GM12878 (cell line): Measurements from ENCODE around the gene TSPAN12. TPM values are rescaled to one million over a fixed set of nuclear protein-coding genes. Genes with fewer than 3 reads are reported as not detected.

Experiments used
- ATF7 ChIP-seq: fragments of 450-650 bp; IDR thresholded peaks from 2 replicates; pipeline ENCODE4 v1.6.1; 2016; ENCODE audit warnings: low read depth, mild to moderate bottlenecking
- BCL11A ChIP-seq: IDR thresholded peaks from 2 replicates; pipeline ENCODE4 v1.6.1; 2011; ENCODE audit warnings: low read depth, low read length
- BMI1 ChIP-seq: fragments of 450-650 bp; IDR thresholded peaks from 2 replicates; pipeline ENCODE4 v1.6.1; 2016; ENCODE audit warnings: mild to moderate bottlenecking, moderate library complexity, borderline replicate concordance
- CEBPB ChIP-seq, 2 experiments: fragments of 150-350 bp in 1 of 2; IDR thresholded peaks; 2 replicates each; pipeline ENCODE4 v1.6.1; 2012 to 2014; ENCODE audit warnings: low read depth in 2 of 2, low read length in 2 of 2, borderline replicate concordance in 1 of 2, inconsistent platforms in 1 of 2
- DPF2 ChIP-seq: fragments of 450-650 bp; IDR thresholded peaks from 2 replicates; pipeline ENCODE4 v1.6.1; 2017; ENCODE audit warnings: mild to moderate bottlenecking
- ESRRA ChIP-seq: IDR thresholded peaks from 2 replicates; pipeline ENCODE4 v1.6.1; 2012; ENCODE audit warnings: mild to moderate bottlenecking, low read length, improper control_type of control experiment
- GABPA ChIP-seq: IDR thresholded peaks from 2 replicates; pipeline ENCODE4 v1.6.1; 2014; ENCODE audit warnings: antibody characterized with exemption, low read depth, mild to moderate bottlenecking, inconsistent platforms
- HDGF ChIP-seq: fragments of 450-650 bp; IDR thresholded peaks from 2 replicates; pipeline ENCODE4 v1.6.1; 2016; ENCODE audit warnings: antibody characterized with exemption
- KDM1A ChIP-seq: fragments of 200-600 bp; sonication (generic); IDR thresholded peaks from 2 replicates; pipeline ENCODE4 v1.6.1; 2016; ENCODE audit warnings: borderline replicate concordance
- LARP7 ChIP-seq: fragments of 450-650 bp; IDR thresholded peaks from 2 replicates; pipeline ENCODE4 v1.6.1; 2017; ENCODE audit warnings: mild to moderate bottlenecking
- NBN ChIP-seq: fragments of 450-650 bp; IDR thresholded peaks from 2 replicates; pipeline ENCODE4 v1.6.1; 2016
- NFYB ChIP-seq: IDR thresholded peaks from 2 replicates; pipeline ENCODE4 v1.6.1; 2011; ENCODE audit warnings: low read depth, mild to moderate bottlenecking, low read length, improper control_type of control experiment, moderate library complexity; ENCODE audit not compliant: insufficient read depth
- NR2C1 ChIP-seq: fragments of 450-650 bp; IDR thresholded peaks from 2 replicates; pipeline ENCODE4 v1.6.1; 2017; ENCODE audit warnings: antibody characterized with exemption, mild to moderate bottlenecking, moderate library complexity
- NR2F1 ChIP-seq: fragments of 450-650 bp; conservative IDR thresholded peaks from 2 replicates; pipeline ENCODE4 v1.6.1; 2017; ENCODE audit warnings: mild to moderate bottlenecking
- RB1 ChIP-seq: fragments of 450-650 bp; formaldehyde crosslinking; IDR thresholded peaks from 2 replicates; pipeline ENCODE4 v1.6.1; 2017; ENCODE audit warnings: mild to moderate bottlenecking, borderline replicate concordance
- SMAD1 ChIP-seq: fragments of 450-650 bp; IDR thresholded peaks from 2 replicates; pipeline ENCODE4 v1.6.1; 2018; ENCODE audit warnings: mild to moderate bottlenecking, low read depth; ENCODE audit not compliant: partially characterized antibody
- SMARCA5 ChIP-seq: fragments of 450-650 bp; IDR thresholded peaks from 2 replicates; pipeline ENCODE4 v1.6.1; 2017; ENCODE audit warnings: mild to moderate bottlenecking
- SUZ12 ChIP-seq: fragments of 200-600 bp; sonication (generic); IDR thresholded peaks from one replicate; pipeline ENCODE4 v1.6.1; 2018; ENCODE audit warnings: antibody characterized with exemption, mild to moderate bottlenecking; ENCODE audit not compliant: unreplicated experiment
- TCF12 ChIP-seq: IDR thresholded peaks from 2 replicates; pipeline ENCODE4 v1.6.1; 2011; ENCODE audit warnings: low read depth, mild to moderate bottlenecking, low read length
- ZNF217 ChIP-seq: fragments of 450-650 bp; IDR thresholded peaks from 2 replicates; pipeline ENCODE4 v1.6.1; 2017; ENCODE audit warnings: antibody characterized with exemption, mild to moderate bottlenecking
- polyA plus RNA-seq, 11 experiments: library from polyadenylated mRNA; depleted of rRNA in 4 of 11; unstranded in 6 of 11; stranded (reverse) in 5 of 11; fragments of >200 nt; fragmentation: Nextera tagmentation in 4 of 11; fragmentation: Illumina TruSeq in 1 of 11; extraction: Ambion mirVana in 4 of 11; extraction: Trizol in 1 of 11; gene quantifications; 1 replicate in 1 of 11; 2 replicates in 10 of 11; pipeline versions ENCODE4 v1.2.1 to v1.2.3, GENCODE V29; 2011 to 2016; ENCODE audit warnings: inconsistent platforms in 2 of 11, missing spikeins in 2 of 11, low read depth in 1 of 11
- total RNA-seq, 4 experiments: library from RNA; depleted of rRNA in 3 of 4; stranded (reverse); fragments of >200 nt in 3 of 4; fragmentation: Illumina TruSeq in 1 of 4; extraction: Trizol in 1 of 4; gene quantifications; 2 replicates each; pipeline versions ENCODE4 v1.2.1 to v1.2.3, GENCODE V29; 2013 to 2021
- TF ChIP-seq, protein P1 (sequence below): fragments of 450-650 bp; formaldehyde crosslinking; IDR thresholded peaks from 2 replicates; pipeline ENCODE4 v1.4.0; 2022; ENCODE audit warnings: mild to moderate bottlenecking, moderate library complexity
- TF ChIP-seq, protein P2 (sequence below): IDR thresholded peaks from 2 replicates; pipeline ENCODE4 v1.6.1; 2011; ENCODE audit warnings: mild to moderate bottlenecking, low read depth, low read length, moderate library complexity; ENCODE audit not compliant: insufficient replicate concordance
- TF ChIP-seq, protein P3 (sequence below): IDR thresholded peaks from 2 replicates; pipeline ENCODE4 v1.6.1; 2012; ENCODE audit warnings: low read depth, low read length, improper control_type of control experiment
- TF ChIP-seq, protein P4 (sequence below), 3 experiments: IDR thresholded peaks in 2 of 3; conservative IDR thresholded peaks in 1 of 3; 2 replicates each; pipeline ENCODE4 v1.5.1; 2011; ENCODE audit warnings: low read depth in 3 of 3, low read length in 3 of 3, mild to moderate bottlenecking in 3 of 3, control low read depth in 2 of 3, moderate library complexity in 2 of 3, inconsistent platforms in 1 of 3, mixed read lengths in 1 of 3; ENCODE audit not compliant: control insufficient read depth in 2 of 3, insufficient read depth in 1 of 3; ENCODE audit errors: extremely low read depth in 1 of 3

The TSPAN12 gene
- total and polyA plus RNA-seq, 10 of the 15 experiments (the other 5 are each of a cell fraction or from before 2014, with no cell fraction given) = 0.67 to 110 (median 1.3) TPM

DNA sequence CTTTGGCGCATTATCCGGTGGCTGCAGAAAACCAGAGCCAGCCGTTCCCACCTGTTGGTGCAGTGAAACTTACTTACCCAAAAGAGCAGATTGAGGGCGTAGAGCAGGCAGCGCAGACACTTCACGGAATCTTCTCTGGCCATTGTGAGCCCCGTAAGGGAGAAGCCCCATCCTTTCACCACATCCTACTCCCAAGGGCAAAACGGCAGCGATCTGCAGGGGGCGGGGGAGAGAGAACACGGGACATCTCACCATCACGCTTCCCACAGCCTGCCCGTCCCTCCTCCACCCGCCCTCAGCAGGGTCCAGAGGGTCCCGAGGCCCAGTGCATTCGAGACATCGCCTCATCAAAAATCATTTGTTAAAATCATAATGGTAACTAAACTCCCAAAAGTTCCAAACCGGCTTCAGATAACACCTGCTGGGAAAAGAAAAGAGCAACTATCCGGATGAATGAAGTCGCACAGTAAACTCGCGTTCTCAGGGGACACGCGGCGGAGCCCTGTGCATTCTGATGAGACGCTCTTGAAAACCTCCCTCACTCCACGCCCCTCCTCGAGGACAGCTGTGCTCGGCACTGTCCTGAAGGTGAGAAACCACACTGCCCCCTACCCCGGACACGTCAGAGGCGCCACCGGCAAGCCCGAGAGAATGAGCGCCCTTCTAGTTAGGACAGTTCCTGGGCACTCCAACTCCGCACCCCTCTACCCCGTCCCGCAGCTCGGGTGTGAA, 1.2 kb downstream of the TSPAN12 start (continued):
- TF ChIP-seq, protein P1, sequence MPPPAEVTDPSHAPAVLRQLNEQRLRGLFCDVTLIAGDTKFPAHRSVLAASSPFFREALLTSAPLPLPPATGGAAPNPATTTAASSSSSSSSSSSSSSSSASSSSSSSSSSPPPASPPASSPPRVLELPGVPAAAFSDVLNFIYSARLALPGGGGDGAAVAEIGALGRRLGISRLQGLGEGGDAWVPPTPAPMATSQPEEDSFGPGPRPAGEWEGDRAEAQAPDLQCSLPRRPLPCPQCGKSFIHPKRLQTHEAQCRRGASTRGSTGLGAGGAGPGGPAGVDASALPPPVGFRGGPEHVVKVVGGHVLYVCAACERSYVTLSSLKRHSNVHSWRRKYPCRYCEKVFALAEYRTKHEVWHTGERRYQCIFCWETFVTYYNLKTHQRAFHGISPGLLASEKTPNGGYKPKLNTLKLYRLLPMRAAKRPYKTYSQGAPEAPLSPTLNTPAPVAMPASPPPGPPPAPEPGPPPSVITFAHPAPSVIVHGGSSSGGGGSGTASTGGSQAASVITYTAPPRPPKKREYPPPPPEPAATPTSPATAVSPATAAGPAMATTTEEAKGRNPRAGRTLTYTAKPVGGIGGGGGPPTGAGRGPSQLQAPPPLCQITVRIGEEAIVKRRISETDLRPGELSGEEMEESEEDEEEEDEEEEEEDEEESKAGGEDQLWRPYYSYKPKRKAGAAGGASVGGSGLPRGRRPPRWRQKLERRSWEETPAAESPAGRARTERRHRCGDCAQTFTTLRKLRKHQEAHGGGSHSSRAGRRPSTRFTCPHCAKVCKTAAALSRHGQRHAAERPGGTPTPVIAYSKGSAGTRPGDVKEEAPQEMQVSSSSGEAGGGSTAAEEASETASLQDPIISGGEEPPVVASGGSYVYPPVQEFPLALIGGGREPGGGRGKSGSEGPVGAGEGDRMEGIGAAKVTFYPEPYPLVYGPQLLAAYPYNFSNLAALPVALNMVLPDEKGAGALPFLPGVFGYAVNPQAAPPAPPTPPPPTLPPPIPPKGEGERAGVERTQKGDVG = no peak
- TF ChIP-seq GABPA (no peak), DPF2 (peak; percentile 56; the same call in 1 of the 2 replicates), ATF7 (peak; percentile 72), NR2F1 (peak; percentile 38; the same call in 1 of the 2 replicates), KDM1A (no peak), SUZ12 (no peak), NFYB (no peak), NBN (peak; percentile 88), HDGF (peak; percentile 86; the same call in 1 of the 2 replicates), TCF12 (peak; percentile 75), SMAD1 (peak; percentile 64), CEBPB (IDR thresholded peaks at IDR 0.05; ENCODE audit: borderline replicate concordance in 1 of 2, low read depth in 2 of 2, low read length in 2 of 2) (no peak), NR2C1 (no peak), SMARCA5 (peak; percentile 20; the same call in 1 of the 2 replicates), LARP7 (0 out of 2 replicates have a peak, but pooled peaks have one; percentile 29), ZNF217 (no peak), BMI1 (peak; percentile 7; the same call in 1 of the 2 replicates), BCL11A (peak; percentile 47; the same call in 1 of the 2 replicates), ESRRA (no peak), RB1 (peak; percentile 83; the same call in 1 of the 2 replicates)
- TF ChIP-seq, protein P2, sequence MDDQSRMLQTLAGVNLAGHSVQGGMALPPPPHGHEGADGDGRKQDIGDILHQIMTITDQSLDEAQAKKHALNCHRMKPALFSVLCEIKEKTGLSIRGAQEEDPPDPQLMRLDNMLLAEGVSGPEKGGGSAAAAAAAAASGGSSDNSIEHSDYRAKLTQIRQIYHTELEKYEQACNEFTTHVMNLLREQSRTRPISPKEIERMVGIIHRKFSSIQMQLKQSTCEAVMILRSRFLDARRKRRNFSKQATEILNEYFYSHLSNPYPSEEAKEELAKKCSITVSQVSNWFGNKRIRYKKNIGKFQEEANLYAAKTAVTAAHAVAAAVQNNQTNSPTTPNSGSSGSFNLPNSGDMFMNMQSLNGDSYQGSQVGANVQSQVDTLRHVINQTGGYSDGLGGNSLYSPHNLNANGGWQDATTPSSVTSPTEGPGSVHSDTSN = peak; percentile 23
- TF ChIP-seq, protein P3, sequence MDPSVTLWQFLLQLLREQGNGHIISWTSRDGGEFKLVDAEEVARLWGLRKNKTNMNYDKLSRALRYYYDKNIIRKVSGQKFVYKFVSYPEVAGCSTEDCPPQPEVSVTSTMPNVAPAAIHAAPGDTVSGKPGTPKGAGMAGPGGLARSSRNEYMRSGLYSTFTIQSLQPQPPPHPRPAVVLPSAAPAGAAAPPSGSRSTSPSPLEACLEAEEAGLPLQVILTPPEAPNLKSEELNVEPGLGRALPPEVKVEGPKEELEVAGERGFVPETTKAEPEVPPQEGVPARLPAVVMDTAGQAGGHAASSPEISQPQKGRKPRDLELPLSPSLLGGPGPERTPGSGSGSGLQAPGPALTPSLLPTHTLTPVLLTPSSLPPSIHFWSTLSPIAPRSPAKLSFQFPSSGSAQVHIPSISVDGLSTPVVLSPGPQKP = no peak
- TF ChIP-seq, protein P4, sequence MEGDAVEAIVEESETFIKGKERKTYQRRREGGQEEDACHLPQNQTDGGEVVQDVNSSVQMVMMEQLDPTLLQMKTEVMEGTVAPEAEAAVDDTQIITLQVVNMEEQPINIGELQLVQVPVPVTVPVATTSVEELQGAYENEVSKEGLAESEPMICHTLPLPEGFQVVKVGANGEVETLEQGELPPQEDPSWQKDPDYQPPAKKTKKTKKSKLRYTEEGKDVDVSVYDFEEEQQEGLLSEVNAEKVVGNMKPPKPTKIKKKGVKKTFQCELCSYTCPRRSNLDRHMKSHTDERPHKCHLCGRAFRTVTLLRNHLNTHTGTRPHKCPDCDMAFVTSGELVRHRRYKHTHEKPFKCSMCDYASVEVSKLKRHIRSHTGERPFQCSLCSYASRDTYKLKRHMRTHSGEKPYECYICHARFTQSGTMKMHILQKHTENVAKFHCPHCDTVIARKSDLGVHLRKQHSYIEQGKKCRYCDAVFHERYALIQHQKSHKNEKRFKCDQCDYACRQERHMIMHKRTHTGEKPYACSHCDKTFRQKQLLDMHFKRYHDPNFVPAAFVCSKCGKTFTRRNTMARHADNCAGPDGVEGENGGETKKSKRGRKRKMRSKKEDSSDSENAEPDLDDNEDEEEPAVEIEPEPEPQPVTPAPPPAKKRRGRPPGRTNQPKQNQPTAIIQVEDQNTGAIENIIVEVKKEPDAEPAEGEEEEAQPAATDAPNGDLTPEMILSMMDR (IDR thresholded peaks at IDR 0.05 in 2 of 3, conservative IDR thresholded peaks at IDR 0.05 in 1 of 3; ENCODE audit: control insufficient read depth in 2 of 3, extremely low read depth in 1 of 3, insufficient read depth in 1 of 3, low read depth in 3 of 3, low read length in 3 of 3) = peak in 1 of 3 experiments; percentile 35; a peak in 2 of 6 replicates
